Keratinocyte (primary cell): Measurements from ENCODE around the gene KPNA1.

Experiments
- EZH2 ChIP-seq: IDR thresholded peaks from one replicate; pipeline ENCODE4 v1.6.1; 2012; ENCODE audit warnings: inconsistent platforms, mild to moderate bottlenecking, low read length, moderate library complexity
- TF ChIP-seq, protein P1 (sequence below), 3 experiments: IDR thresholded peaks in 1 of 3; conservative IDR thresholded peaks in 1 of 3; optimal IDR thresholded peaks in 1 of 3; 2 replicates in 2 of 3; 3 replicates in 1 of 3; pipeline versions ENCODE3 to v1.5.1; 2011; ENCODE audit warnings: low read length in 3 of 3, mild to moderate bottlenecking in 3 of 3, moderate library complexity in 2 of 3, control low read depth in 1 of 3, inconsistent platforms in 1 of 3; ENCODE audit not compliant: insufficient read depth in 2 of 3; ENCODE audit errors: extremely low read depth in 1 of 3

DNA sequence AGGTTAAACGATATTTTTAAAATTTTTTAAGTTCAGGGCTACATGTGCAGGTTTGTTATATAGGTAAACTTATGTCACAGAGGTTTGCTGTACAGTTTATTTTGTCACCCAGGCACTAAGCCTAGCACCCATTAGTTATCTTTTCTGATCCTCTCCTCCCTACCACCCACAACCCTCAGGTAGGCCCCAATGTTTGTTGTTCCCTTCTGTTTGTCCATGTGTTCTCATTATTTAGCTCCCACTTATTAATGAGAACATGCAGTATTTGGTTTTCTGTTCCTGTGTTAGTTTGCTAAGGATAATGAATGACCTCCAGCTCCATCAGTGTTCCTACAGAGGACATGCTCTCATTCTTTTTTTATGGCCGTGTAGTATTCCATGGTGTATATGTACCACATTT lies 115.8 kb downstream of the KPNA1 start:
- TF ChIP-seq, protein P1, sequence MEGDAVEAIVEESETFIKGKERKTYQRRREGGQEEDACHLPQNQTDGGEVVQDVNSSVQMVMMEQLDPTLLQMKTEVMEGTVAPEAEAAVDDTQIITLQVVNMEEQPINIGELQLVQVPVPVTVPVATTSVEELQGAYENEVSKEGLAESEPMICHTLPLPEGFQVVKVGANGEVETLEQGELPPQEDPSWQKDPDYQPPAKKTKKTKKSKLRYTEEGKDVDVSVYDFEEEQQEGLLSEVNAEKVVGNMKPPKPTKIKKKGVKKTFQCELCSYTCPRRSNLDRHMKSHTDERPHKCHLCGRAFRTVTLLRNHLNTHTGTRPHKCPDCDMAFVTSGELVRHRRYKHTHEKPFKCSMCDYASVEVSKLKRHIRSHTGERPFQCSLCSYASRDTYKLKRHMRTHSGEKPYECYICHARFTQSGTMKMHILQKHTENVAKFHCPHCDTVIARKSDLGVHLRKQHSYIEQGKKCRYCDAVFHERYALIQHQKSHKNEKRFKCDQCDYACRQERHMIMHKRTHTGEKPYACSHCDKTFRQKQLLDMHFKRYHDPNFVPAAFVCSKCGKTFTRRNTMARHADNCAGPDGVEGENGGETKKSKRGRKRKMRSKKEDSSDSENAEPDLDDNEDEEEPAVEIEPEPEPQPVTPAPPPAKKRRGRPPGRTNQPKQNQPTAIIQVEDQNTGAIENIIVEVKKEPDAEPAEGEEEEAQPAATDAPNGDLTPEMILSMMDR (optimal IDR thresholded peaks at IDR 0.05 in 1 of 3, IDR thresholded peaks at IDR 0.05 in 1 of 3, conservative IDR thresholded peaks at IDR 0.05 in 1 of 3; ENCODE audit: extremely low read depth in 1 of 3, insufficient read depth in 2 of 3, low read length in 3 of 3), result no peak
- no peak for TF ChIP-seq EZH2
